ENCODE data around the gene RSPH9. TPM values are rescaled to one million over a fixed set of nuclear protein-coding genes. Genes with fewer than 3 reads are reported as not detected.

Gene RSPH9
- total and polyA plus RNA-seq, 2 experiments from 2014 or later: 0.10 to 0.39 TPM

DNA sequence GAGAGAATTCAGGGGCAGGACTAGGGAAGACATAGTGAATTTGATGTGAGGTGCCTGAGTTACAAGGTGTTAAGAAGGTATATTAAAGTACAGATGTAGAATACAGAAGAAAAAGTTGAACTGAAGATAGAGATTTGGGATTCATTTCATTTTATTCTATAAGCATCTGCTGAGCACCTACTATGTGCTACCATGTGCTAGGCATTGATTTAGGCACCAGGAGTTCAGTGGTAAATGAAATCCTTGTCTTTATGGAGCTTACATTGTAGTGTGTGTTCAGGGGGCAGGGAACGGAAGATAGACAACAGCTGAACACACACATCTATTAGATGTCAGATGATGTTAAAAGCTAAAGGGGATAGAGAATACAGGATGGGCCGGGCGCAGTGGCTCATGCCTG, 2.8 kb downstream of the RSPH9 start:
- H3F3A ChIP-seq (replicated peaks; ENCODE audit: low read depth): peaks cover 7% of the 10 kb centered on the region
- no peak overlapping the region for H3K4me2 ChIP-seq
- H3K9me2 ChIP-seq (ENCODE audit: insufficient read depth): no peaks in the 10 kb centered on the region
- H3K27me3 Mint-ChIP-seq (ENCODE audit: insufficient read depth, low read depth, poor library complexity): peaks cover 11% of the 10 kb centered on the region
- H2AFZ ChIP-seq: no peak overlapping the region
- H3K4me1 Mint-ChIP-seq: peaks cover 10% of the 10 kb centered on the region
- H4K20me1 ChIP-seq (replicated peaks; ENCODE audit: insufficient read depth): peaks cover 1% of the 10 kb centered on the region; the same call in 1 of the 2 replicates
- H3K27ac ChIP-seq (ENCODE audit: low read depth): no peak overlapping the region
- peaks cover 2% of the 10 kb centered on the region; the same call in 1 of the 3 replicates for H3K9me3 Mint-ChIP-seq
- DNase-seq (ENCODE audit: low spot score): no peak
- no peaks in the 10 kb centered on the region for H3K27me3 ChIP-seq (ENCODE audit: insufficient read depth)
- peaks cover 6% of the 10 kb centered on the region for H3K4me1 ChIP-seq (ENCODE audit: insufficient read depth)
- H3K79me2 ChIP-seq (replicated peaks; ENCODE audit: insufficient read depth): no peaks in the 10 kb centered on the region
- H3K36me3 Mint-ChIP-seq (ENCODE audit: low read depth): peaks cover 5% of the 10 kb centered on the region; the same call in 2 of the 3 replicates
- TF ChIP-seq JUNB (IDR thresholded peaks at IDR 0.05; ENCODE audit: unreplicated experiment) (no peak), ZNF114 (CRISPR knock-in tag; IDR thresholded peaks at IDR 0.05) (no peak), NANOG (IDR thresholded peaks at IDR 0.05; ENCODE audit: borderline replicate concordance) (no peak), POLR2AphosphoS5 (IDR thresholded peaks at IDR 0.05; ENCODE audit: low read depth) (no peak), EZH2phosphoT487 (IDR thresholded peaks at IDR 0.05; ENCODE audit: unreplicated experiment) (no peak), CREB1 (CRISPR knock-in tag; IDR thresholded peaks at IDR 0.05; ENCODE audit: low read depth) (no peak), STAT1 (IDR thresholded peaks at IDR 0.05; ENCODE audit: unreplicated experiment) (no peak), EZH2 (IDR thresholded peaks at IDR 0.05; ENCODE audit: low read depth, unreplicated experiment) (no peak), ZNF331 (CRISPR knock-in tag; IDR thresholded peaks at IDR 0.05; ENCODE audit: low read depth) (no peak)
- TF ChIP-seq, protein P1, sequence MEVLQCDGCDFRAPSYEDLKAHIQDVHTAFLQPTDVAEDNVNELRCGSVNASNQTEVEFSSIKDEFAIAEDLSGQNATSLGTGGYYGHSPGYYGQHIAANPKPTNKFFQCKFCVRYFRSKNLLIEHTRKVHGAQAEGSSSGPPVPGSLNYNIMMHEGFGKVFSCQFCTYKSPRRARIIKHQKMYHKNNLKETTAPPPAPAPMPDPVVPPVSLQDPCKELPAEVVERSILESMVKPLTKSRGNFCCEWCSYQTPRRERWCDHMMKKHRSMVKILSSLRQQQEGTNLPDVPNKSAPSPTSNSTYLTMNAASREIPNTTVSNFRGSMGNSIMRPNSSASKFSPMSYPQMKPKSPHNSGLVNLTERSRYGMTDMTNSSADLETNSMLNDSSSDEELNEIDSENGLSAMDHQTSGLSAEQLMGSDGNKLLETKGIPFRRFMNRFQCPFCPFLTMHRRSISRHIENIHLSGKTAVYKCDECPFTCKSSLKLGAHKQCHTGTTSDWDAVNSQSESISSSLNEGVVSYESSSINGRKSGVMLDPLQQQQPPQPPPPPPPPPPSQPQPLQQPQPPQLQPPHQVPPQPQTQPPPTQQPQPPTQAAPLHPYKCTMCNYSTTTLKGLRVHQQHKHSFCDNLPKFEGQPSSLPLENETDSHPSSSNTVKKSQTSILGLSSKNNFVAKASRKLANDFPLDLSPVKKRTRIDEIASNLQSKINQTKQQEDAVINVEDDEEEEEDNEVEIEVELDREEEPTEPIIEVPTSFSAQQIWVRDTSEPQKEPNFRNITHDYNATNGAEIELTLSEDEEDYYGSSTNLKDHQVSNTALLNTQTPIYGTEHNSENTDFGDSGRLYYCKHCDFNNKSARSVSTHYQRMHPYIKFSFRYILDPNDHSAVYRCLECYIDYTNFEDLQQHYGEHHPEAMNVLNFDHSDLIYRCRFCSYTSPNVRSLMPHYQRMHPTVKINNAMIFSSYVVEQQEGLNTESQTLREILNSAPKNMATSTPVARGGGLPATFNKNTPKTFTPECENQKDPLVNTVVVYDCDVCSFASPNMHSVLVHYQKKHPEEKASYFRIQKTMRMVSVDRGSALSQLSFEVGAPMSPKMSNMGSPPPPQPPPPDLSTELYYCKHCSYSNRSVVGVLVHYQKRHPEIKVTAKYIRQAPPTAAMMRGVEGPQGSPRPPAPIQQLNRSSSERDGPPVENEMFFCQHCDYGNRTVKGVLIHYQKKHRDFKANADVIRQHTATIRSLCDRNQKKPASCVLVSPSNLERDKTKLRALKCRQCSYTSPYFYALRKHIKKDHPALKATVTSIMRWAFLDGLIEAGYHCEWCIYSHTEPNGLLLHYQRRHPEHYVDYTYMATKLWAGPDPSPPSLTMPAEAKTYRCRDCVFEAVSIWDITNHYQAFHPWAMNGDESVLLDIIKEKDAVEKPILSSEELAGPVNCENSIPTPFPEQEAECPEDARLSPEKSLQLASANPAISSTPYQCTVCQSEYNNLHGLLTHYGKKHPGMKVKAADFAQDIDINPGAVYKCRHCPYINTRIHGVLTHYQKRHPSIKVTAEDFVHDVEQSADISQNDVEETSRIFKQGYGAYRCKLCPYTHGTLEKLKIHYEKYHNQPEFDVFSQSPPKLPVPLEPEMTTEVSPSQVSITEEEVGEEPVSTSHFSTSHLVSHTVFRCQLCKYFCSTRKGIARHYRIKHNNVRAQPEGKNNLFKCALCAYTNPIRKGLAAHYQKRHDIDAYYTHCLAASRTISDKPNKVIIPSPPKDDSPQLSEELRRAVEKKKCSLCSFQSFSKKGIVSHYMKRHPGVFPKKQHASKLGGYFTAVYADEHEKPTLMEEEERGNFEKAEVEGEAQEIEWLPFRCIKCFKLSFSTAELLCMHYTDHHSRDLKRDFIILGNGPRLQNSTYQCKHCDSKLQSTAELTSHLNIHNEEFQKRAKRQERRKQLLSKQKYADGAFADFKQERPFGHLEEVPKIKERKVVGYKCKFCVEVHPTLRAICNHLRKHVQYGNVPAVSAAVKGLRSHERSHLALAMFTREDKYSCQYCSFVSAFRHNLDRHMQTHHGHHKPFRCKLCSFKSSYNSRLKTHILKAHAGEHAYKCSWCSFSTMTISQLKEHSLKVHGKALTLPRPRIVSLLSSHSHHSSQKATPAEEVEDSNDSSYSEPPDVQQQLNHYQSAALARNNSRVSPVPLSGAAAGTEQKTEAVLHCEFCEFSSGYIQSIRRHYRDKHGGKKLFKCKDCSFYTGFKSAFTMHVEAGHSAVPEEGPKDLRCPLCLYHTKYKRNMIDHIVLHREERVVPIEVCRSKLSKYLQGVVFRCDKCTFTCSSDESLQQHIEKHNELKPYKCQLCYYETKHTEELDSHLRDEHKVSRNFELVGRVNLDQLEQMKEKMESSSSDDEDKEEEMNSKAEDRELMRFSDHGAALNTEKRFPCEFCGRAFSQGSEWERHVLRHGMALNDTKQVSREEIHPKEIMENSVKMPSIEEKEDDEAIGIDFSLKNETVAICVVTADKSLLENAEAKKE (CRISPR knock-in tag; IDR thresholded peaks at IDR 0.05): no peak
- TF ChIP-seq, protein P2, sequence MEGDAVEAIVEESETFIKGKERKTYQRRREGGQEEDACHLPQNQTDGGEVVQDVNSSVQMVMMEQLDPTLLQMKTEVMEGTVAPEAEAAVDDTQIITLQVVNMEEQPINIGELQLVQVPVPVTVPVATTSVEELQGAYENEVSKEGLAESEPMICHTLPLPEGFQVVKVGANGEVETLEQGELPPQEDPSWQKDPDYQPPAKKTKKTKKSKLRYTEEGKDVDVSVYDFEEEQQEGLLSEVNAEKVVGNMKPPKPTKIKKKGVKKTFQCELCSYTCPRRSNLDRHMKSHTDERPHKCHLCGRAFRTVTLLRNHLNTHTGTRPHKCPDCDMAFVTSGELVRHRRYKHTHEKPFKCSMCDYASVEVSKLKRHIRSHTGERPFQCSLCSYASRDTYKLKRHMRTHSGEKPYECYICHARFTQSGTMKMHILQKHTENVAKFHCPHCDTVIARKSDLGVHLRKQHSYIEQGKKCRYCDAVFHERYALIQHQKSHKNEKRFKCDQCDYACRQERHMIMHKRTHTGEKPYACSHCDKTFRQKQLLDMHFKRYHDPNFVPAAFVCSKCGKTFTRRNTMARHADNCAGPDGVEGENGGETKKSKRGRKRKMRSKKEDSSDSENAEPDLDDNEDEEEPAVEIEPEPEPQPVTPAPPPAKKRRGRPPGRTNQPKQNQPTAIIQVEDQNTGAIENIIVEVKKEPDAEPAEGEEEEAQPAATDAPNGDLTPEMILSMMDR (conservative IDR thresholded peaks at IDR 0.05; ENCODE audit: low read depth in 2 of 2): no peak
- TF ChIP-seq, protein P3, sequence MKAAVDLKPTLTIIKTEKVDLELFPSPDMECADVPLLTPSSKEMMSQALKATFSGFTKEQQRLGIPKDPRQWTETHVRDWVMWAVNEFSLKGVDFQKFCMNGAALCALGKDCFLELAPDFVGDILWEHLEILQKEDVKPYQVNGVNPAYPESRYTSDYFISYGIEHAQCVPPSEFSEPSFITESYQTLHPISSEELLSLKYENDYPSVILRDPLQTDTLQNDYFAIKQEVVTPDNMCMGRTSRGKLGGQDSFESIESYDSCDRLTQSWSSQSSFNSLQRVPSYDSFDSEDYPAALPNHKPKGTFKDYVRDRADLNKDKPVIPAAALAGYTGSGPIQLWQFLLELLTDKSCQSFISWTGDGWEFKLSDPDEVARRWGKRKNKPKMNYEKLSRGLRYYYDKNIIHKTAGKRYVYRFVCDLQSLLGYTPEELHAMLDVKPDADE (IDR thresholded peaks at IDR 0.05): no peak
- no peaks in the 10 kb centered on the region for H3K36me3 ChIP-seq (ENCODE audit: insufficient read depth)
- ATAC-seq: no peak
- no peak overlapping the region for H3K27ac Mint-ChIP-seq
- H3K4me3 Mint-ChIP-seq: no peak overlapping the region
- no peak overlapping the region for H3K4me3 ChIP-seq

Data from GM23338 (cell line).